Measurements from ENCODE around the gene RPL13. TPM values are rescaled to one million over a fixed set of nuclear protein-coding genes. Genes with fewer than 3 reads are reported as not detected.

The RPL13 gene
- total and polyA plus RNA-seq, 2 of the 8 experiments (the other 6 are each of a cell fraction or from before 2014, with no cell fraction given) = 2,162 to 7,384 TPM

DNA sequence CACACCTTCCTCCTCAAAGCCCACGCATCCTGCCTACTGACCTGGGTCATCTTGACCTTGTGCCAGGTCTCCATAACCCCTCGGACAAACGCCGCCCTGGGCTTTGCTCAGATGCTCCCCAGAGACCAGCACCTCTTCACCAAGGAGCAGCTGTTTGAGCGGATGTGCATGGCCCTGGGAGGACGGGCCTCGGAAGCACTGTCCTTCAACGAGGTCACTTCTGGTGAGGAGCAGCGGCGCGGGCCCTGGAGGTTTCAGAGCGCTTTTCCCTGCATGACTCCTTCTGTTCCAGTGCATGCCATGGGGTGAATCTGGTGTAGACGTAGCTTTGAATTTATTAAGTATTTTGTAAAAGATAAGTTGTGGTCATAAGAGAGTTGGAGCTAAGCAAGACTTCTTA lies 7.6 kb upstream of the RPL13 start (continued):
- TF ChIP-seq SRF (IDR thresholded peaks at IDR 0.05; ENCODE audit: low read depth, low read length) = no peak
- no peak for TF ChIP-seq GTF2F1 (IDR thresholded peaks at IDR 0.05; ENCODE audit: borderline replicate concordance, low read depth, low read length)
- TF ChIP-seq SP2 (IDR thresholded peaks at IDR 0.05; ENCODE audit: low read length) = no peak
- TF ChIP-seq HDAC6 (IDR thresholded peaks at IDR 0.05; ENCODE audit: low read depth, low read length) = no peak
- no peak for TF ChIP-seq FOSL1 (IDR thresholded peaks at IDR 0.05; ENCODE audit: insufficient read depth, low read depth, low read length)
- no peak for TF ChIP-seq POU5F1 (IDR thresholded peaks at IDR 0.05; ENCODE audit: low read depth, low read length)

All from H1 (cell line).